Upper lobe of left lung (tissue), 4 donors: ENCODE data around the gene ANKFY1.

Source experiments
- EP300 ChIP-seq, 4 donors: sonication (generic); formaldehyde crosslinking; IDR thresholded peaks; one replicate each; pipeline ENCODE4 v1.5.1; 2017; ENCODE audit warnings: antibody characterized with exemption in 4 of 4, control low read depth in 2 of 4
- POLR2A ChIP-seq, 4 donors: fragments of 450-650 bp; IDR thresholded peaks; one replicate each; pipeline ENCODE4 v1.5.1; 2016 to 2017; ENCODE audit warnings: antibody characterized with exemption in 4 of 4, mild to moderate bottlenecking in 2 of 4
- POLR2AphosphoS5 ChIP-seq, 2 donors: sonication (generic); formaldehyde crosslinking; IDR thresholded peaks; one replicate each; pipeline ENCODE4 v1.5.1; 2017; ENCODE audit warnings: antibody characterized with exemption in 2 of 2
- TF ChIP-seq, protein P1 (sequence below), 6 experiments: fragments of 450-650 bp in 4 of 6; fragments of 200-600 bp in 2 of 6; sonication (generic) in 2 of 6; IDR thresholded peaks; one replicate each; pipeline ENCODE4 v1.5.1; 2016 to 2019; ENCODE audit warnings: antibody characterized with exemption in 6 of 6

DNA sequence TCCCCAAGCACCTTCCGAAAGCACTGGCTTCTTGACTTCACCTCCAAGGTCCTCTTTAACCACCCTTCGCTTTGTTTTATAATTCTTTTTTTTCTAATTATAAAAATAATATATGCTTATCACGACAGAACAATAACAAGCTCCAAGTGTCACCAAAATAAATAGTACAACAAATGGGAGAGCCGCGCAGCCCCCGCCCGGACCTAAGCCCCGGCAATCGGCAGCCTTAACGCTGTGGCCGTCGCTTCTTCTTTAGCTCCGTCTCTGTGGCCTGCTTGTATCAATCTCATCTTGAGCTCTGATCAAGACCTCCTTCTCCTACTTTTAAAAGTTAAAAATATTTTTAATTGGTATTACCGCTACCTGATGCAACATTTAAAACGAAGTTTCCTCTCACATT is 78.1 kb downstream of the ANKFY1 start:
- TF ChIP-seq, protein P1, sequence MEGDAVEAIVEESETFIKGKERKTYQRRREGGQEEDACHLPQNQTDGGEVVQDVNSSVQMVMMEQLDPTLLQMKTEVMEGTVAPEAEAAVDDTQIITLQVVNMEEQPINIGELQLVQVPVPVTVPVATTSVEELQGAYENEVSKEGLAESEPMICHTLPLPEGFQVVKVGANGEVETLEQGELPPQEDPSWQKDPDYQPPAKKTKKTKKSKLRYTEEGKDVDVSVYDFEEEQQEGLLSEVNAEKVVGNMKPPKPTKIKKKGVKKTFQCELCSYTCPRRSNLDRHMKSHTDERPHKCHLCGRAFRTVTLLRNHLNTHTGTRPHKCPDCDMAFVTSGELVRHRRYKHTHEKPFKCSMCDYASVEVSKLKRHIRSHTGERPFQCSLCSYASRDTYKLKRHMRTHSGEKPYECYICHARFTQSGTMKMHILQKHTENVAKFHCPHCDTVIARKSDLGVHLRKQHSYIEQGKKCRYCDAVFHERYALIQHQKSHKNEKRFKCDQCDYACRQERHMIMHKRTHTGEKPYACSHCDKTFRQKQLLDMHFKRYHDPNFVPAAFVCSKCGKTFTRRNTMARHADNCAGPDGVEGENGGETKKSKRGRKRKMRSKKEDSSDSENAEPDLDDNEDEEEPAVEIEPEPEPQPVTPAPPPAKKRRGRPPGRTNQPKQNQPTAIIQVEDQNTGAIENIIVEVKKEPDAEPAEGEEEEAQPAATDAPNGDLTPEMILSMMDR (IDR thresholded peaks at IDR 0.05): no peak
- TF ChIP-seq EP300 (IDR thresholded peaks at IDR 0.05): no peak
- TF ChIP-seq POLR2A (IDR thresholded peaks at IDR 0.05): no peak
- TF ChIP-seq POLR2AphosphoS5 (IDR thresholded peaks at IDR 0.05): no peak
